NT2/D1 (cell line): ENCODE measurements around the gene HLA-F.
A peak's percentile ranks its signal among the peaks of the same experiment; 100 is the strongest.

Source experiments
- DNase-seq: peaks from one replicate; pipeline ENCODE4 v3.0.0-alpha.2; 2011; ENCODE audit warnings: low read depth, low spot score
- H3K27me3 ChIP-seq: 2 replicates; pipeline ENCODE4 v1.6.0; 2011; ENCODE audit warnings: mild to moderate bottlenecking; ENCODE audit not compliant: insufficient read length, insufficient read depth
- H3K36me3 ChIP-seq: 2 replicates; pipeline ENCODE4 v1.6.1; 2011; ENCODE audit warnings: mild to moderate bottlenecking, low read length, mixed read lengths; ENCODE audit not compliant: insufficient read depth, insufficient read length
- H3K4me1 ChIP-seq: 2 replicates; pipeline ENCODE4 v1.5.1; 2011; ENCODE audit not compliant: insufficient read depth, insufficient read length
- H3K4me3 ChIP-seq: 2 replicates; pipeline ENCODE4 v1.5.1; 2011; ENCODE audit warnings: low read depth; ENCODE audit not compliant: insufficient read length
- H3K9ac ChIP-seq: 2 replicates; pipeline ENCODE4 v1.6.0; 2011; ENCODE audit warnings: low read depth; ENCODE audit not compliant: insufficient read length
- H3K9me3 ChIP-seq: 2 replicates; pipeline ENCODE4 v1.5.1; 2011; ENCODE audit warnings: mild to moderate bottlenecking, low read length; ENCODE audit not compliant: insufficient read depth
- SUZ12 ChIP-seq: IDR thresholded peaks from 2 replicates; pipeline ENCODE4 v1.6.1; 2011; ENCODE audit not compliant: insufficient read length, insufficient read depth; ENCODE audit errors: extremely low read depth
- YY1 ChIP-seq: IDR thresholded peaks from 2 replicates; pipeline ENCODE4 v1.6.1; 2011; ENCODE audit not compliant: insufficient read length, insufficient read depth
- ZNF274 ChIP-seq: IDR thresholded peaks from 2 replicates; pipeline ENCODE4 v1.6.1; 2011; ENCODE audit warnings: mild to moderate bottlenecking, low read depth, low read length

HLA-F gene

GRCh38 chr6:29745855-29746449 is 22.7 kb downstream of the HLA-F start:
- peaks cover 41% of the 10 kb centered on the region for H3K27me3 ChIP-seq

GRCh38 chr6:29746846-29747687 is 23.8 kb downstream of the HLA-F start:
- TF ChIP-seq ZNF274 (no peak), YY1 (no peak), SUZ12 (no peak)
- peaks cover 4% of the 10 kb centered on the region for H3K4me1 ChIP-seq
- no peak for DNase-seq
- H3K4me3 ChIP-seq: no peak overlapping the region
- H3K9me3 ChIP-seq: no peaks in the 10 kb centered on the region
- H3K9ac ChIP-seq: no peak overlapping the region
- no peaks in the 10 kb centered on the region for H3K36me3 ChIP-seq
- peaks cover 52% of the 10 kb centered on the region for H3K27me3 ChIP-seq

More at GRCh38 chr6:29745855-29746449, 22.7 kb downstream of the HLA-F start:
- peaks cover 4% of the 10 kb centered on the region for H3K4me1 ChIP-seq
- TF ChIP-seq ZNF274 (no peak), SUZ12 (no peak), YY1 (no peak)
- H3K4me3 ChIP-seq: no peak overlapping the region
- DNase-seq: no peak
- H3K36me3 ChIP-seq: no peaks in the 10 kb centered on the region
- no peak overlapping the region for H3K9ac ChIP-seq
- H3K9me3 ChIP-seq: no peaks in the 10 kb centered on the region

DNA sequence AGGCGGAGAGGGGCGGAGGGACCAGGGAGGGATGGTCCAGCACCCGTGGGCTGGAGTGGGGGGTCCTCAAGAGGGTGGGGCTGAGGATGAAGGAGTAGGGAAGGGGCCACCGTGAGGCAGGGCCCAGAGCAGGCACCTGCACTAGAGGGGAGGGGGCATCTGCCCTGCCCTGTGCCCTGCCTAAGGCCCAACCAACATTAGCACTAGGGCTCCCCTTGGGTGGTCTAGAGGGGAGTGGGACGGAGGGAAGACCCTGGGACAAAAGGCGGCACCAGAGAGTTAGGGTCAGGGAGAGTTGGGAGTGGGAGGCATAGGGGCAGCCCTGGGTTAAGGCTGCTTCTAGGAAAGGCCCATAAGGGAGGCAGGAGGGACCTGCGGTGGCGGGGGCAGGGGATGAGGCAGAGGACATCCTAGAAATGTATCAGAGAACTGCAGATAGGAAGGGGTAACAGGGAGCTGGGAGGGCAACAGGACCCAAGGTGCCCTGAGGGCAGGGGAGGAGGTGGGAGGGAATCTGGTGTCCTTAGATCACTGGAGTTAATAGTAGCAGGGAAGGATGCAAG is 24.5 kb downstream of the HLA-F start:
- TF ChIP-seq YY1 (no peak), ZNF274 (no peak), SUZ12 (no peak)
- DNase-seq: no peak
- no peaks in the 10 kb centered on the region for H3K9me3 ChIP-seq
- H3K9ac ChIP-seq: peak overlapping the region; percentile 50
- no peaks in the 10 kb centered on the region for H3K36me3 ChIP-seq
- H3K4me3 ChIP-seq: peak overlapping the region; percentile 53
- peaks cover 59% of the 10 kb centered on the region for H3K27me3 ChIP-seq
- H3K4me1 ChIP-seq: peaks cover 4% of the 10 kb centered on the region

- H3K36me3 ChIP-seq: no peaks in the 10 kb centered on the region
These were observed 25.4 kb downstream of the HLA-F start for GRCh38 chr6:29748391-29749307.

GRCh38 chr6:29749308-29749662 is 26.1 kb downstream of the HLA-F start:
- H3K9me3 ChIP-seq: no peaks in the 10 kb centered on the region
- DNase-seq: no peak
- peak overlapping the region; percentile 53 for H3K4me3 ChIP-seq
- H3K9ac ChIP-seq: no peak overlapping the region
- H3K4me1 ChIP-seq: peaks cover 4% of the 10 kb centered on the region
- H3K36me3 ChIP-seq: no peaks in the 10 kb centered on the region
- TF ChIP-seq ZNF274 (no peak), SUZ12 (no peak), YY1 (no peak)
- peaks cover 60% of the 10 kb centered on the region for H3K27me3 ChIP-seq

More at GRCh38 chr6:29748391-29749307, 25.4 kb downstream of the HLA-F start:
- Histone ChIP-seq H3K4me3 (peak overlapping the region; percentile 53), H3K9me3 (no peaks in the 10 kb centered on the region), H3K9ac (peak overlapping the region; percentile 50), H3K4me1 (peaks cover 4% of the 10 kb centered on the region), H3K27me3 (peaks cover 60% of the 10 kb centered on the region)
- no peak for TF ChIP-seq SUZ12
- TF ChIP-seq ZNF274: no peak
- no peak for TF ChIP-seq YY1
- peak; percentile 55 for DNase-seq

DNA sequence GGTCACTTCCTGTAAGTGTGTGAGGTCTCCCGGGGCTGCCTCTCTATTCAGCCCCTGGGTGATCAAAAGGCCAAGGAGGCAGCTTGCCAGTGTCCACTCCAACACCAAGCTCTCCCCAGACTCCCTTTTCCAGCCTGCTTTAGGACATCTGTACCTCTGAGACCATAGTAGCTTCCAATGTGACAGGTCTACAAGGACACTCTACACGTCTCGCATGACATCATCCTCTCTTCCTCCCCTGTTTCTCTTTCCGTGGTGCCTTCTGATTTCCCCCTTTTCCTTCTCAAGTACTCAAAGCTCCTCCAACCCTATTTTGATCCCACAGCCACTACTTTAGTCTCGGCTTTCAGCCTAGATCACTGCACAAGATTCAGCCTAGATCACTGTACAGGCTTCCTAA is 26.4 kb downstream of the HLA-F start:
- no peak for DNase-seq
- no peaks in the 10 kb centered on the region for H3K36me3 ChIP-seq
- peaks cover 60% of the 10 kb centered on the region for H3K27me3 ChIP-seq
- H3K9me3 ChIP-seq: no peaks in the 10 kb centered on the region
- no peak overlapping the region for H3K4me3 ChIP-seq
- peaks cover 4% of the 10 kb centered on the region for H3K4me1 ChIP-seq
- H3K9ac ChIP-seq: no peak overlapping the region
- TF ChIP-seq ZNF274 (no peak), YY1 (no peak), SUZ12 (no peak)
